WI38 (cell line): ENCODE data around the gene NKX6-1.

Experiments used
- H3K4me3 ChIP-seq: 2 replicates; pipeline ENCODE4 v1.5.1; 2011; ENCODE audit warnings: low read depth, mild to moderate bottlenecking, control low read depth, low read length
- CTCF ChIP-seq: IDR thresholded peaks from 2 replicates; pipeline ENCODE4 v1.5.1; 2012; ENCODE audit warnings: low read depth, mild to moderate bottlenecking, control low read depth, low read length

The NKX6-1 gene

GRCh38 chr4:84529169-84529751, 30.2 kb upstream of the NKX6-1 start:
- no peak overlapping the region for H3K4me3 ChIP-seq
- TF ChIP-seq CTCF, result peak; percentile 46; the same call in 1 of the 2 replicates

DNA sequence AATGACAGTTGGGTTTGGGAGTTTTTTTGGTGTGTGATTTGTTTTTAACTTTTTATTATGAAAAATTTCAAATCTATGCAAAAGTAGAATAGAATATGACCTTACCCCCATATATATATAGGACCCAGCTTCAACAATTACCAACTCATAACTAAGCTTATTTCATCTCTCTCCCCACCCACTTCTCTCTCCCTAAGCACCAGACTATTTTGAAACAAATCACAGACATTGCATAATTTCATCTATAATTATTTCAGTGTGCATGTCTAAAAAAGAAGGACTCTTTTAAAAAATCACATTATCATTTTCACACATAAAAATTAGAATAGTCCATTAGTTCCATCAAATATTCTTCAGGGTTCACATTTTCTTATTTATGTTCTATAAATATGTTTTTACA, 28.3 kb upstream of the NKX6-1 start:
- TF ChIP-seq CTCF, result no peak
- no peak overlapping the region for H3K4me3 ChIP-seq

- H3K4me3 ChIP-seq, result no peak overlapping the region
- TF ChIP-seq CTCF, result no peak
These were observed 16.0 kb upstream of the NKX6-1 start for GRCh38 chr4:84515075-84515474.

DNA sequence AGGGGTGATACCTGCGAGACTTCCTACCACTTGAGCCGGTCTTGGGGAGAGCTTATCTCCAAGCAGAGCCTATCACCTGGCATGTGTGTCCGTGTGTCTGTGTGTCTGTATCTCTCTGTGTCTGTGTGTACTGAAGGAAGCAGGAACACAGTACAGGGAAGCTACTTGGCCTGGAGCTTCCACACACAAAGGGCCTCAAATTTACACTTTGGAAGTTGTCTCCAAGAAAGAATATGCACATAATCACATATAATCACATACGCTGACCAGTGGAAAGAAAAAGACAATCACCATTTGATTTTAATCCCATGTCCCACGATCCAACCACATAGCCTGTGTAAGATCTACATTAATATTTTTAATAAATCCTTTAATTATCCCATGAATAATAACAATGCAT, 13.2 kb upstream of the NKX6-1 start:
- H3K4me3 ChIP-seq, result no peak overlapping the region
- TF ChIP-seq CTCF, result no peak

DNA sequence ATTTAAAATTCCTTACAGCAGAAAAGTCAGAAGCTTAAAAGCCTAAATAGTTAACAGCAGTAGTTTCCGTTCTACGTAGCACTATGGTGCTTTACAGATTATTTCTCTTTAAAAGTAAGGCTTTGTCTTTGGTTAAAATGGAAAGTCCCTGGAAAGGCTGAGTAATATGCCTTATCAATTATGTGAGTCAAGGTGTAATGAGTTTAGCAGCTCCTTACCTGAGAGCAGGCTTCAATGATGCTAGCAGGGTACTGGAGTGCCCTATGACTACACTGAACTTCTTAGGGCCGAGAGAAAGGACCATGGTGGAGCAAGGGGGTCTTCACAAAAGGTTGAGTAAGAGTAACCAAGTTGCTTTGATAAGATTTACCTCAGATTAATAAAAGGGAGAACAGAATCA, 12.6 kb upstream of the NKX6-1 start:
- no peak for TF ChIP-seq CTCF
- H3K4me3 ChIP-seq, result no peak overlapping the region

DNA sequence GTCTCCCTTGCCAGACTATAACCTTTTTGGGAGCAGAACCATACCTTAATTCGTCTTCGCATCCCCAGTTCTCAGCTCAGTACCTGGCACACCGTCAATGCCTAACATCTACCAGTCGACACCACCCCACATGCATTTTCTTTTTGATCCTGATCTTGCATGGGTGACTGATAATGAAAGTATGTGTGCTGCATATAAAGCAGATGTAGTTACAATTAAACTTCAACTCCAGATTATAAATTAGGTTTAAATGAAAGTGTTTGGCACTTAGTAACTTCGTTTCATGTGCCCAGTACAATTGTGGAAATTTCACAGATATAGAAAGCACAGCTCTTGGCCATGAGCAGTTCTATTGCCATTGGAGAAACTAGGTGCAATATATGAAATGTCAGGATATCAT, 8.8 kb upstream of the NKX6-1 start:
- H3K4me3 ChIP-seq, result no peak overlapping the region
- no peak for TF ChIP-seq CTCF

GRCh38 chr4:84504821-84505220, 5.7 kb upstream of the NKX6-1 start:
- no peak overlapping the region for H3K4me3 ChIP-seq
- no peak for TF ChIP-seq CTCF
